GM23338 (cell line): ENCODE measurements around the gene C10orf90.
A peak's percentile ranks its signal among the peaks of the same experiment; 100 is the strongest.

ENCODE experiments used
- CTCF ChIP-seq, 2 experiments: fragments of 200-600 bp in 1 of 2; sonication (generic) in 1 of 2; conservative IDR thresholded peaks; 2 replicates each; pipeline versions ENCODE4 v1.5.1 to v1.6.1; 2016 to 2017; ENCODE audit warnings: antibody characterized with exemption in 2 of 2, low read depth in 2 of 2, mild to moderate bottlenecking in 2 of 2, moderate library complexity in 1 of 2
- EZH2 ChIP-seq: fragments of 200-600 bp; sonication (generic); IDR thresholded peaks from one replicate; pipeline ENCODE4 v1.8.0; 2017; ENCODE audit warnings: antibody characterized with exemption, mild to moderate bottlenecking, low read depth; ENCODE audit not compliant: unreplicated experiment
- EZH2phosphoT487 ChIP-seq: fragments of 200-600 bp; sonication (generic); IDR thresholded peaks from one replicate; pipeline ENCODE4 v1.8.1; 2018; ENCODE audit warnings: antibody characterized with exemption; ENCODE audit not compliant: unreplicated experiment
- POLR2AphosphoS5 ChIP-seq: IDR thresholded peaks from 2 replicates; pipeline ENCODE4 v1.6.1; 2016; ENCODE audit warnings: antibody characterized with exemption, low read depth

GRCh38 chr10:126524526-126524925 lies 146.0 kb downstream of the C10orf90 start:
- peak in 1 of 2 experiments; percentile 26; a peak in 1 of 4 replicates for TF ChIP-seq CTCF (conservative IDR thresholded peaks at IDR 0.05; ENCODE audit: low read depth in 2 of 2)
- no peak for TF ChIP-seq EZH2
- no peak for TF ChIP-seq EZH2phosphoT487
- no peak for TF ChIP-seq POLR2AphosphoS5
